AG04449 (cell line): ENCODE results near the gene ARNT2.

Experiments
- CTCF ChIA-PET: fragments of 350-600 bp; formaldehyde crosslinking; extraction: SDS; loops from one replicate; lab custom pipeline; 2021; ENCODE audit warnings: antibody characterized with exemption; lab: Yijun Ruan, JAX
- POLR2A ChIA-PET: fragments of 400-600, 350-600 bp; formaldehyde crosslinking; extraction: SDS; loops from one replicate; lab custom pipeline; 2020; ENCODE audit warnings: antibody characterized with exemption, inconsistent platforms; lab: Yijun Ruan, JAX
- DNase-seq: peaks from one replicate; pipeline ENCODE4 v3.0.0-alpha.2; 2010; ENCODE audit warnings: low read depth, low spot score
- H3K4me3 ChIP-seq: 2 replicates; pipeline ENCODE4 v1.5.1; 2011; ENCODE audit warnings: low read depth, mild to moderate bottlenecking, control low read depth, low read length
- TF ChIP-seq, protein P1 (sequence below): IDR thresholded peaks from one replicate; pipeline ENCODE4 v1.5.1; 2011; ENCODE audit warnings: mild to moderate bottlenecking, moderate library complexity, low read length, control low read depth, inconsistent platforms; ENCODE audit not compliant: insufficient read depth; ENCODE audit errors: missing control alignments

Gene ARNT2

DNA sequence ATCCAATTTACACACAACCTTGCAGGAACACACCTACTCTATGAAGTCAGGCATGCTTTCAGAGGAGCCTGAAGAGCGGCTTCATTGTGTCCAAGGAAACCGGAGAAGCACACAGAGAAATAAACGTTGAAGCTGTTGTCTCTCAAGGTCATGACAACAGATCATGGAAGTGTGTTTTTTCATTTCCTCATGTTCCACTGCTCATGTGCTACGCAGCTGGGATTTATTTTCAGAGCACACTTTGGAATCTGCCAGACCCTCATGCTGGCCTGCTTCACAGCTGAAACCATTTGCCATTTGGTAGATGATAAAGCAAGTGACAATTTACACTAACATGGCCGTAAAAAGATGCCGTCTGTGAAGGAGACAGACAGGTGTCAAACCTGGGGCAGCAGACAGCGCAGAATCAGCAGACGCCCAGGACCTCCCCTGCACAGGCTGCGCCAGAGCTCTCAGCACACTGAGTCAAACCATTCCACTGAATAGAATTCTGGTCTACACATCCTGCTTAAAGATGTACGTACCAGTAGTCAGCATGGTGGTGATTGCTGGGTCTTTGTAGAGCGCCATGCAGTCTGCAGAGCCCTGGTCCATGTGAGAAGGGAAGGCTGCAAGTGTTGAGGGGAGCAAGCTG, 99.3 kb downstream of the ARNT2 start:
- ChIA-PET POLR2A (interaction anchor here (0.7 kb wide), 1 partner anchor 276 kb away, joined by 3 read pairs; the partner anchor contains the start of gene CEMIP), CTCF (no interaction called here)
- TF ChIP-seq, protein P1, sequence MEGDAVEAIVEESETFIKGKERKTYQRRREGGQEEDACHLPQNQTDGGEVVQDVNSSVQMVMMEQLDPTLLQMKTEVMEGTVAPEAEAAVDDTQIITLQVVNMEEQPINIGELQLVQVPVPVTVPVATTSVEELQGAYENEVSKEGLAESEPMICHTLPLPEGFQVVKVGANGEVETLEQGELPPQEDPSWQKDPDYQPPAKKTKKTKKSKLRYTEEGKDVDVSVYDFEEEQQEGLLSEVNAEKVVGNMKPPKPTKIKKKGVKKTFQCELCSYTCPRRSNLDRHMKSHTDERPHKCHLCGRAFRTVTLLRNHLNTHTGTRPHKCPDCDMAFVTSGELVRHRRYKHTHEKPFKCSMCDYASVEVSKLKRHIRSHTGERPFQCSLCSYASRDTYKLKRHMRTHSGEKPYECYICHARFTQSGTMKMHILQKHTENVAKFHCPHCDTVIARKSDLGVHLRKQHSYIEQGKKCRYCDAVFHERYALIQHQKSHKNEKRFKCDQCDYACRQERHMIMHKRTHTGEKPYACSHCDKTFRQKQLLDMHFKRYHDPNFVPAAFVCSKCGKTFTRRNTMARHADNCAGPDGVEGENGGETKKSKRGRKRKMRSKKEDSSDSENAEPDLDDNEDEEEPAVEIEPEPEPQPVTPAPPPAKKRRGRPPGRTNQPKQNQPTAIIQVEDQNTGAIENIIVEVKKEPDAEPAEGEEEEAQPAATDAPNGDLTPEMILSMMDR, result no peak
- H3K4me3 ChIP-seq, result no peak overlapping the region
- no peak for DNase-seq

DNA sequence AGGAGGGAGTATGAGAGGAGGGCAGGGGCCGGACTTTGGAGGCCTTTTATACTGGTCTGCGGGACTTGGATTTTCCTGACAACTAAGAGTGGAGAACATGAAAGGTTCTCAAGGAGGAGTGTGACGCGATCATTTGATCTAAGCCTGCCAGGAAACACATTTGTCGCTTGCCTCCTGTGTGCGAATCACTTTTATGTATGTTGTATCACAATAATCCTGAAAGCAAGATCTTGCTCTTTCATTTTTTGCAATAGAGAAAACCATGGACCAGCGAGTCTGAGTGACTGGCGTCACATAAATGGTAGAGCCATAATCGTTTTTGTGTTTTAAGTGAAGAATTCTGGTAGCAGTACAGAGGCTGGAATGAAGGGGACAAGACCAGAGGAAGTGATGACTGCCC, 100.7 kb downstream of the ARNT2 start:
- TF ChIP-seq, protein P1, result no peak
- no peak for DNase-seq
- H3K4me3 ChIP-seq, result no peak overlapping the region
- ChIA-PET POLR2A (no interaction called here), CTCF (no interaction called here)

- no peak for DNase-seq
- POLR2A ChIA-PET, result interaction anchor here (1.0 kb wide), 1 partner anchor 11 kb away, joined by 3 read pairs; no protein-coding TSS in a partner anchor
- CTCF ChIA-PET, result interaction anchor here (1.1 kb wide), 1 partner anchor 47 kb away, joined by 3 read pairs; no protein-coding TSS in a partner anchor
Measured at GRCh38 chr15:80506286-80506893, 102.2 kb downstream of the ARNT2 start.

DNA sequence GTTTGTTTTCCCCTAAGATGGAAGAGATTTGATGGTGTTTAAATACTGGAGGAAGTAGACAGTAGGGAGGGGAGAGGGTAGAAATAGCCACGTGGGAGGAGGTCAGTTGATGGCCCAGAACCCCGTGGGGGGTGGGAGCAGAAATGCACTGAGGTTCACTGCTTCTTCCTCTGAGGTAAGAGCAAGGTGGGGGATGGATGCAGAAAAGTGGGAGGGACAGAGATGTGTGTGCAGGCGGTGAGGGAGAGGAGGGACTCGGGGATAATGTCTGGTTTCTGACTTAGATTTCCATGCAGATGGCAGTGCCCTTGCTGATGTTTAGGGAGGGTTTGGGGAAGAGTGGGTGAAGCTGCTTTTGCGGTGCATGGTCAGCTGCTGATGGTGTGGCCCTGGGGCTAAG, 102.9 kb downstream of the ARNT2 start:
- no peak overlapping the region for H3K4me3 ChIP-seq
- TF ChIP-seq, protein P1, result no peak
- DNase-seq, result no peak
- ChIA-PET POLR2A (interaction anchor here (1.0 kb wide), 1 partner anchor 11 kb away, joined by 3 read pairs; no protein-coding TSS in a partner anchor), CTCF (interaction anchor here (1.1 kb wide), 1 partner anchor 46 kb away, joined by 3 read pairs; no protein-coding TSS in a partner anchor)

More at GRCh38 chr15:80506286-80506893, 102.2 kb downstream of the ARNT2 start:
- no peak overlapping the region for H3K4me3 ChIP-seq
- TF ChIP-seq, protein P1, result no peak

DNA sequence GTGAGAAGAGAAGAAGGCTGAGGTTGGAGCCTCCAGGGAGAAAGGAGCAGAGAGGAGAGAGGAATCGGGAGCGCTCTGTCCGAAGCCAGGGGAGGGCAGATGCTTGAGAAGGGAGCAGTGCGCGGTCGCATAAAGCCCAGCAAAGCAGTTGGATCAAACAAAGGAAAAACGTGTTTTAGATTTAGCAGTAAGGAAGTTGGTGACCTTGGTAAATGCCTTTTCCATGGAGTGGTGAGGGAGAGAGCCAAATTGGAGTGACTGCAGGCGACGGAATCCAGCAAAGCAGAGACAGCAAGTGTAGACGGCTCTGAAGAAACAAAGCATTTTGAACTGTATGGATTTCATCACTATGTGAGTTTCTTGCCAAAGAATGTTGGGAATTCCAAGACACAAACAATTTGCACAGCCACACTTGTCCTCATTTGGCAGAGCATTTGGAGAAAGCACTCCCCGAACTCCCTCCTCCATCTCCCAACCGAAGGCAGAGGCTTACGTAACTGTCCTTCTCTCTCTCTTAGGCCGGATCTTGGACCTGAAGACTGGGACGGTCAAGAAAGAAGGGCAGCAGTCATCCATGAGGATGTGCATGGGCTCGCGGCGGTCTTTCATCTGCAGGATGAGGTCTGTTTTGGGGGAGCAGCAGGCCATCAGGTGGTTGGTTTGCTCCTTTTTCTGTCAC, 103.6 kb downstream of the ARNT2 start:
- CTCF ChIA-PET, result no interaction called here
- peak; percentile 89 for DNase-seq
- TF ChIP-seq, protein P1, result no peak
- POLR2A ChIA-PET, result no interaction called here
- H3K4me3 ChIP-seq, result no peak overlapping the region

DNA sequence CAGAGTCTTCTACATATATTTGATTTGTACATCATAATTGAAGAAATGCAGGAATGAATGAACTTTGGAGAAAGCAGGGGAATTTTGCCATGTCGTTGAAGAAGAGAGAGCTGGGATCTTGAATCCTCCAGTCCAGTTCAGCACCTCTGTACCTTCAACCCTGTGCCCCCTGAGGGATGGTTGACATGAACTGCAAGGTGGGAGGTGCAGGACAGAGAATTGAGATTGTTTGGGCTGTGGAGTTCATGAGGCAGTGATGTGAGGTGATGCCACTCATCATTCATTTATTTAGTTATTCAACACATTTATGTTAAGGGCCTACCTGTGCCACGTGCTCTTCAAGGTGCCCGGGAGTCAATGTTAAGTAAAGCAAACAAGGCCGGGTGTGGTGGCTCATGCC, 104.6 kb downstream of the ARNT2 start:
- POLR2A ChIA-PET, result no interaction called here
- no peak overlapping the region for H3K4me3 ChIP-seq
- CTCF ChIA-PET, result no interaction called here
- TF ChIP-seq, protein P1, result no peak
- no peak for DNase-seq
